ENCODE results near the gene PEAK3. TPM values are rescaled to one million over a fixed set of nuclear protein-coding genes. Genes with fewer than 3 reads are reported as not detected.
"Not testable (repeated sequence)": the region's sequence is repeated elsewhere in the genome, so short reads cannot be mapped to it uniquely, and the experiment has no call there.

Gene PEAK3
- total and polyA plus RNA-seq, 4 donors, result 0.88 to 1.5 (median 0.93) TPM; not detected in 1

GRCh38 chr19:2287585-2288337 lies 5.8 kb upstream of the PEAK3 start:
- Histone ChIP-seq H3K36me3 (ENCODE audit: control insufficient read depth in 1 of 2, insufficient read depth in 2 of 2, low read length in 1 of 2) (no peaks in the 10 kb centered on the region), H3K9me3 (ENCODE audit: control insufficient read depth, low read length) (no peaks in the 10 kb centered on the region), H3K27ac (ENCODE audit: low read depth in 1 of 2, low read length in 2 of 2) (no peak overlapping the region), H3K27me3 (ENCODE audit: control insufficient read depth in 1 of 2, insufficient read depth in 2 of 2, low read length in 1 of 2) (no peaks in the 10 kb centered on the region), H3K4me1 (ENCODE audit: control insufficient read depth in 1 of 2, insufficient read depth in 2 of 2, low read length in 2 of 2) (no peaks in the 10 kb centered on the region), H3K4me3 (ENCODE audit: low read length in 2 of 2) (no peak overlapping the region)
- WGBS, 2 donors, result 86 to 89% methylated on average over 13 of the region's 13 CpGs
- intact Hi-C loops (cut with DNase I), result no loop called here
- DNase-seq (no peak), ATAC-seq (ENCODE audit: low FRiP score) (no peak)

GRCh38 chr19:2286402-2287140 lies 4.6 kb upstream of the PEAK3 start:
- intact Hi-C loops (cut with DNase I), result no loop called here
- no peak overlapping the region for H3K27ac ChIP-seq (ENCODE audit: low read depth in 1 of 2, low read length in 2 of 2)
- no peaks in the 10 kb centered on the region for H3K36me3 ChIP-seq (ENCODE audit: control insufficient read depth in 1 of 2, insufficient read depth in 2 of 2, low read length in 1 of 2)
- H3K4me3 ChIP-seq (ENCODE audit: low read length in 2 of 2), result no peak overlapping the region
- H3K4me1 ChIP-seq (ENCODE audit: control insufficient read depth in 1 of 2, insufficient read depth in 2 of 2, low read length in 2 of 2), result no peaks in the 10 kb centered on the region
- no peak for ATAC-seq (ENCODE audit: low FRiP score)
- H3K27me3 ChIP-seq (ENCODE audit: control insufficient read depth in 1 of 2, insufficient read depth in 2 of 2, low read length in 1 of 2), result no peaks in the 10 kb centered on the region
- no peaks in the 10 kb centered on the region for H3K9me3 ChIP-seq (ENCODE audit: control insufficient read depth, low read length)
- 85 to 87% methylated on average over 20 of the region's 20 CpGs for WGBS, 2 donors
- DNase-seq, result no peak

- no peak overlapping the region for H3K27ac ChIP-seq (ENCODE audit: low read depth in 1 of 2, low read length in 2 of 2)
- H3K4me1 ChIP-seq (ENCODE audit: control insufficient read depth in 1 of 2, insufficient read depth in 2 of 2, low read length in 2 of 2), result no peaks in the 10 kb centered on the region
- no peaks in the 10 kb centered on the region for H3K9me3 ChIP-seq (ENCODE audit: control insufficient read depth, low read length)
- no peak overlapping the region for H3K4me3 ChIP-seq (ENCODE audit: low read length in 2 of 2)
- ATAC-seq (ENCODE audit: low FRiP score) (no peak), DNase-seq (no peak)
- intact Hi-C loops (cut with DNase I), result no loop called here
- H3K36me3 ChIP-seq (ENCODE audit: control insufficient read depth in 1 of 2, insufficient read depth in 2 of 2, low read length in 1 of 2), result no peaks in the 10 kb centered on the region
- H3K27me3 ChIP-seq (ENCODE audit: control insufficient read depth in 1 of 2, insufficient read depth in 2 of 2, low read length in 1 of 2), result no peaks in the 10 kb centered on the region
- 95 to 97% methylated on average over 8 of the region's 8 CpGs for WGBS, 2 donors
Observed at GRCh38 chr19:2283835-2284507, 2.0 kb upstream of the PEAK3 start.

GRCh38 chr19:2282862-2283237 lies 875 bp upstream of the PEAK3 start:
- DNase-seq (no peak), ATAC-seq (ENCODE audit: low FRiP score) (no peak)
- intact Hi-C loops (cut with DNase I), result no loop called here
- Histone ChIP-seq H3K36me3 (ENCODE audit: control insufficient read depth in 1 of 2, insufficient read depth in 2 of 2, low read length in 1 of 2) (no peaks in the 10 kb centered on the region), H3K4me1 (ENCODE audit: control insufficient read depth in 1 of 2, insufficient read depth in 2 of 2, low read length in 2 of 2) (no peaks in the 10 kb centered on the region), H3K4me3 (ENCODE audit: low read length in 2 of 2) (no peak overlapping the region), H3K27ac (ENCODE audit: low read depth in 1 of 2, low read length in 2 of 2) (no peak overlapping the region), H3K27me3 (ENCODE audit: control insufficient read depth in 1 of 2, insufficient read depth in 2 of 2, low read length in 1 of 2) (no peaks in the 10 kb centered on the region), H3K9me3 (ENCODE audit: control insufficient read depth, low read length) (no peaks in the 10 kb centered on the region)
- WGBS, 2 donors, result 80 to 86% methylated on average over 11 of the region's 11 CpGs

GRCh38 chr19:2281265-2282061 lies 512 bp downstream of the PEAK3 start:
- H3K36me3 ChIP-seq (ENCODE audit: control insufficient read depth in 1 of 2, insufficient read depth in 2 of 2, low read length in 1 of 2); intact Hi-C loops (cut with DNase I); H3K9me3 ChIP-seq (ENCODE audit: control insufficient read depth, low read length); H3K27me3 ChIP-seq (ENCODE audit: control insufficient read depth in 1 of 2, insufficient read depth in 2 of 2, low read length in 1 of 2); H3K27ac ChIP-seq (ENCODE audit: low read depth in 1 of 2, low read length in 2 of 2); H3K4me1 ChIP-seq (ENCODE audit: control insufficient read depth in 1 of 2, insufficient read depth in 2 of 2, low read length in 2 of 2); H3K4me3 ChIP-seq (ENCODE audit: low read length in 2 of 2); DNase-seq: not testable (repeated sequence)
- peak; percentile 31 for ATAC-seq (ENCODE audit: low FRiP score)
- 35 to 36% methylated on average over 15 to 16 of the region's 16 CpGs for WGBS, 2 donors

- ATAC-seq (ENCODE audit: low FRiP score), result no peak
- 77% methylated on average over 26 of the region's 26 CpGs for WGBS, 2 donors
- no peaks in the 10 kb centered on the region for H3K4me1 ChIP-seq (ENCODE audit: control insufficient read depth in 1 of 2, insufficient read depth in 2 of 2, low read length in 2 of 2)
- intact Hi-C loops (cut with DNase I), result no loop called here
- no peak for DNase-seq
- no peaks in the 10 kb centered on the region for H3K36me3 ChIP-seq (ENCODE audit: control insufficient read depth in 1 of 2, insufficient read depth in 2 of 2, low read length in 1 of 2)
- no peaks in the 10 kb centered on the region for H3K9me3 ChIP-seq (ENCODE audit: control insufficient read depth, low read length)
- no peaks in the 10 kb centered on the region for H3K27me3 ChIP-seq (ENCODE audit: control insufficient read depth in 1 of 2, insufficient read depth in 2 of 2, low read length in 1 of 2)
- no peak overlapping the region for H3K27ac ChIP-seq (ENCODE audit: low read depth in 1 of 2, low read length in 2 of 2)
- H3K4me3 ChIP-seq (ENCODE audit: low read length in 2 of 2), result no peak overlapping the region
Observed at GRCh38 chr19:2280633-2281264, 1.2 kb downstream of the PEAK3 start.

GRCh38 chr19:2278459-2279158 lies 3.4 kb downstream of the PEAK3 start:
- Histone ChIP-seq H3K9me3 (ENCODE audit: control insufficient read depth, low read length) (no peaks in the 10 kb centered on the region), H3K27ac (ENCODE audit: low read depth in 1 of 2, low read length in 2 of 2) (no peak overlapping the region), H3K4me1 (ENCODE audit: control insufficient read depth in 1 of 2, insufficient read depth in 2 of 2, low read length in 2 of 2) (no peaks in the 10 kb centered on the region), H3K4me3 (ENCODE audit: low read length in 2 of 2) (no peak overlapping the region), H3K27me3 (ENCODE audit: control insufficient read depth in 1 of 2, insufficient read depth in 2 of 2, low read length in 1 of 2) (no peaks in the 10 kb centered on the region), H3K36me3 (ENCODE audit: control insufficient read depth in 1 of 2, insufficient read depth in 2 of 2, low read length in 1 of 2) (no peaks in the 10 kb centered on the region)
- ATAC-seq (ENCODE audit: low FRiP score), result no peak
- 86 to 87% methylated on average over 33 of the region's 33 CpGs for WGBS, 2 donors
- DNase-seq, result no peak
- intact Hi-C loops (cut with DNase I), result no loop called here

- H3K4me3 ChIP-seq (ENCODE audit: low read length in 2 of 2), result no peak overlapping the region
- H3K9me3 ChIP-seq (ENCODE audit: control insufficient read depth, low read length), result no peaks in the 10 kb centered on the region
- intact Hi-C loops (cut with DNase I), result no loop called here
- 82% methylated on average over 9 of the region's 9 CpGs for WGBS, 2 donors
- ATAC-seq (ENCODE audit: low FRiP score), result no peak
- H3K4me1 ChIP-seq (ENCODE audit: control insufficient read depth in 1 of 2, insufficient read depth in 2 of 2, low read length in 2 of 2), result no peaks in the 10 kb centered on the region
- no peaks in the 10 kb centered on the region for H3K27me3 ChIP-seq (ENCODE audit: control insufficient read depth in 1 of 2, insufficient read depth in 2 of 2, low read length in 1 of 2)
- no peak for DNase-seq
- H3K36me3 ChIP-seq (ENCODE audit: control insufficient read depth in 1 of 2, insufficient read depth in 2 of 2, low read length in 1 of 2), result no peaks in the 10 kb centered on the region
- no peak overlapping the region for H3K27ac ChIP-seq (ENCODE audit: low read depth in 1 of 2, low read length in 2 of 2)
Observed at GRCh38 chr19:2277138-2277537, 4.8 kb downstream of the PEAK3 start.

Data from aorta (tissue), 5 donors.